Left renal cortex interstitium (tissue), 4 donors: Measurements from ENCODE around the gene ZFP92. TPM values are rescaled to one million over a fixed set of nuclear protein-coding genes. Genes with fewer than 3 reads are reported as not detected.
"Not testable (repeated sequence)": the region's sequence is repeated elsewhere in the genome, so short reads cannot be mapped to it uniquely, and the experiment has no call there.

Experiments
- DNase-seq, 4 donors: peaks; one replicate each; pipeline ENCODE4 v3.0.0-alpha.2; 2013; ENCODE audit warnings: low read depth in 4 of 4, low spot score in 2 of 4, missing footprints in 1 of 4
- polyA plus RNA-seq, 4 donors: library from polyadenylated mRNA; unstranded; fragments of 120-200 nt; gene quantifications; one replicate each; pipeline ENCODE4 v1.2.1, GENCODE V29; 2013; ENCODE audit not compliant: insufficient read length in 4 of 4

Gene ZFP92
- polyA plus RNA-seq, 4 donors: 0.75 to 1.1 (median 0.97) TPM

- DNase-seq: not testable (repeated sequence)
Measured at GRCh38 chrX:153384973-153385372, 26.3 kb upstream of the ZFP92 start.

DNA sequence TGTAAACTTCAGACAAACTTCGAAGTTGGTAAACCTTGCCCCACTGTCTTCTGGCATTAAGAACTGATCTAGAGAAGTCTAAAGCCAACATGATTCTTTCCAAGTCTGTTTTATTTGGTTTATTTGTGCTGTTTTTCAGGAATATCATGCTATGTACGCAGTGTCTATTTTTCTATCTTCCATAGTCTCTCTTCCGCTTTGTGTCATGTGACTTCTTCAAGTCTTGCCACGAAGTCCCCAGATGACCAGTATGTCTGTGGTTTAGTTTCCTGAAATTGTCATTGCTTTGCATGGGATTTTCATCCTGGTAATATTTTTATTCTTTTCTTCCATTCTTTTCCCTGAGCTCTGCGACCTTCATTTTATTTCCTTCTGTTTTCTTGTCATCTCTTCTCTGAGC, 25.2 kb upstream of the ZFP92 start:
- no peak for DNase-seq

DNA sequence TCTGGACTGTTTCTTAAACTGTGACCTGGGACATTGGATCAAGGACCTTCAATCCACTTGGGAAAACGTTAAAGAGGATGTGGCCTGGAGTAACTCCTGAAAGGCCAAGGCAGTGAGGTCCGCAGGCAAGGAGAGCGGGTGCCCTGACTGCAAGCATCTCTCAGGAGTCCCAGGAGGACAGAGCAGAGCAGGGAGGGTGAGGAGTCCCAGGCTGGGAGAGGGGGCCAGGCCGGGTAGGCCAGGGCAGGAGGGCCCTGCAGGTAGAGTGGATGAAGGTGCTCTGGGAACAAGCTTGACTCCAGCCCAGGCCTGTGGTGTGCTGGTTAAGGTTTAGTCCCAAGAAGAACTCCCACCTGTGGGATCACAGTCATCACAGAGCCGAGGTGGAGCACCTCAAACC, 23.9 kb upstream of the ZFP92 start:
- DNase-seq: no peak

DNA sequence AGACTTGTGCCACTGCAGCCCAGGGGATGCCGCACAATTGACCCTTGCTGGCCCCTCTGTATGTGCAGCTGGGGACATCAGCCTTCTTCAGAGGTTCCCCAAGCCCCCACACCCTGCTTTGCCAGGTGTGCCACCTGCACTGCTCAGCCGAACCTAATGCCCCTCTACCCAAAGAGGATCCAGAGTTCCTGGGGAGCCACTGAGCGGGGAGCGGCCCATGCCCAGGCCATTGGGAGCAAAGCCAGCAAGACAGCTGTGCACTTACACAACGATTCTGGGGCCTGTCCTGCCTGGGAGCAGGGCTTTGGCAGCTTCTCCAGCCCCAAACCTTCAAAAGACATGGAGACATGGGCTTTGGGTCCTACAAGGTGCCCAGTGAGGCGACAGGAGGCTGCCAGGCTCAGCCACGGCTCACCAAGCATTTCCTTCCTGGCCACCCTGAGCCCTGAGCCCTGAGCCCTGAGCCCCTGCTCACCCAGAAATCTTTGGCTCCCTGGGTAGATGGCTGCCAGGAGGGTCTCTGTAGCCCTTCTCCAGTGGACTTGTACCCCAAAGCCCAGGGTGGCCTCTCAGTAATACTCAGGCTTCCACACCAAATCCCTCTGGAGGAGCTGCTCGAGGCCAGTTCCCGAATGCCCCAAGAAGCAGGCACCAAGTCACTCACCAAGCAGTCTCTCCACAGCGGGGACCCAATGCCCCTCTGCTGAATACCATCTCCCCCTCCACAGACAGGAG, 23.1 kb upstream of the ZFP92 start:
- no peak for DNase-seq

DNA sequence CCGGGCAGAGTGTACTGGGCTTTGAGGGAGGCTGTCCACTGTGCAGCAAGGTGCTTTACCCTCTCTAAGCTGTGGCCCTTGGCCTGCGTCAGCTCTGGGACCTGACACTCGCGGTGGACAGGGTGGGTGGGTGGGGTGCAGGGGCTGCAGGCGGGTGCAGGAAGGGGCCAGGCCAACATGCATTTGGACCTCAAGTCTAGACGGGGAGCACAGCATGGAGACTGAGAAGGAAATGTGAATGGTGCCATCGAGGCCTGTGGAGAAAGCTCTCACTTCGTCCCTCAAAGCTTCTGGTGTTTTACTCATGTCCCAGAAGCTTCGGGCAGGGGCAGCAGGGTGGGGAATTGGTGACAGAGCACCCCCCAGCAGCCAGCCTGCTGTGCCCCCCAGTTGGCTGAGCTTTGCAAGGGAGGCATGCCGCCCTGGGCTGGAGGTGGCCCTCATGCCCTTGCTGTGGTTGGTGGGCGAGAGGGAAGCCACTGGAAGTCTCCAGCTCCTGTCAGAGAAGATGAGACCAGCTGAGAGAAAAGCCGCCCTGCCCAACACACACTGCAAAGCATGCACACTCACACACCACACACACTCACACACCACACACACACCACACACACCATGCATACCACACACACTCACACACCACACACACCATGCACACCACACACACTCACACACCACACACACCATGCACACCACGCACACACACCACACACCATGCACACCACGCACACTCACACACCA, 22.4 kb upstream of the ZFP92 start:
- DNase-seq: no peak

DNA sequence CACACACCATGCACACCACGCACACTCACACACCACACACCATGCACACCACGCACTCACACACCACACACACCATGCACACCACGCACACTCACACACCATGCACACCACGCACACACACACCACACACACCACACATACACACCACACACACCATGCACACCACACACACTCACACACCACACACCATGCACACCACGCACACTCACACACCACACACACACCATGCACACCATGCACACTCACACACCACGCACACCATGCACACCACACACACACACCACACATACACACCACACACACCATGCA, 21.9 kb upstream of the ZFP92 start:
- DNase-seq: not testable (repeated sequence)

- no peak for DNase-seq
Measured at GRCh38 chrX:153392642-153393321, 18.5 kb upstream of the ZFP92 start.

GRCh38 chrX:153394612-153395011, 16.7 kb upstream of the ZFP92 start:
- DNase-seq: no peak

GRCh38 chrX:153395613-153396319, 15.5 kb upstream of the ZFP92 start:
- DNase-seq: no peak

DNA sequence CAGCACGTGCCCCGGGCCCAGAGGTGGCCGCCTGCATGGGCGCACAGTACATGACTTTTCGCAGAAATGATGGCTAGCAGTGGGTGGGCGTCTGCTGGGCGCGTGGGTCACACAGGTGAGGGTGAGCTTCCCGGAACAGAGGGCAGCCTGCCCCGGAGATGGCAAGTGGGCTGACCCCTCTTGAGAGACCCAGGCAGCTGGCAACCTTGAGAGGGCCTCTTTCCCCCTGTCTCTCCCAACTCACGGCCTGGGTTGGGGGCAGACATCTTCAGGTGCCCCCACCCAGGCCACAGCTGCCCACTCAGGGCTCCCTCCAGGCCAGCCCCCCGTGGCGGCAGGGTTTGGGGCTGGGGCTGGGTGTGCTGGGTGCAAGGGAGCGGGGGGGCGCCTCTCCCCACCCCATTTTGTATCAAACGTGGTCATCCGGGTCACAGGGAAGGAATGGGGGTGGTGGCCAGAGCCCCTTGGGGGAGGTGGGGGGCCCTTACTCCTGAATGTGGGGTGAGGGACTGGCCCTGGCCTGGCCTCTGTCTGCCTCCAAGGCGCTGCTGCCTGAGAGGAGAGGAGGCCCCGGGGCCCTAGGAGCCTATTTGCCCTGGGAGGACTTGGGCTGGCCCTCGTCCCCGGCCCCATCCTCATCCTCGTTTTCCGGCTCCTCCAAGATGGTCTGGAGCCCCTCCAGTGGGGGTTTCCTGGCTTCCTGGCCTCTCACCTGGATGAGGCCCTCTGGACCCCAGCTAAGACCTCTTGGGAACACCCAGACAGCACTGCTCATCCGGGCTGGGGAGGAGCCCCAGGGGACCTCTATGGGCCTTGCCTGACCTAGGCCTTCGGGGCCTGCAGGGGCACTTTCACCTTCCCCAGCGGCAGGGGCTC, 14.7 kb upstream of the ZFP92 start:
- DNase-seq: no peak

DNA sequence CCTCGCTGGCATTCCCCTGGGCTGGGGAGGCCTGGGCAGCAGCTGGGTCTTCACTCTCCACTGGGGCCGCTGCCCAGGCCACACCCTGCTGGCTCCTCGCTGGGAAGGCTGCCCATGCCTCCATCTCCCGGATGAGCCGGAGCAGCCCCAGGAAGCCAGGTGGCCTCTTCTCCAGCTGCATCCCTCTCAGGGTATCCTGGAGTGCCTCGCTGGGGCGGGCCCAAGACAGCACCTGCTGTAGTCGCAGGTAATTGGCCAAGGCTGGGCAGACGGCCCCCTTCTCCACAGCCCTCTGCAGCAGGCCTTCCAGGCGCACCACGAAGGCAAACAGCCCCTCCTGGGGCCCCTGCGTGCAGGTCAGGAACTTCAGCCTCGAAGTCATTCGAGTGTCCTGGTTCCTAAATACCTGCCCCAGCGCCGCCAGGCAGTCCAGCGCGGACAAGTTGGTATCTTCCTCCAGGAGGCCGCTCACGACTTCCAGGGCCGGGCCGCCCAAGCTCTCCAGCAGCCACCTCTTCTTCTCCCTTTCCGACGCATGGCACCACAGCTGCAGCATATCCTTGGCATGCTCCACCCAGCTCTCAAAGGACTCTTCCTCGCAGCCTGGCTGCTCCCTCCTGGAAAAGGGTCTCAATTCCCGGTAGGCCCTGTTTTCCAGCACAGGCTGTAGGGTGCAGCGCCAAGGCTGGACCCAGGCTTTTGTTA, 13.9 kb upstream of the ZFP92 start:
- no peak for DNase-seq

- no peak for DNase-seq
Measured at GRCh38 chrX:153398275-153398960, 12.9 kb upstream of the ZFP92 start.

DNA sequence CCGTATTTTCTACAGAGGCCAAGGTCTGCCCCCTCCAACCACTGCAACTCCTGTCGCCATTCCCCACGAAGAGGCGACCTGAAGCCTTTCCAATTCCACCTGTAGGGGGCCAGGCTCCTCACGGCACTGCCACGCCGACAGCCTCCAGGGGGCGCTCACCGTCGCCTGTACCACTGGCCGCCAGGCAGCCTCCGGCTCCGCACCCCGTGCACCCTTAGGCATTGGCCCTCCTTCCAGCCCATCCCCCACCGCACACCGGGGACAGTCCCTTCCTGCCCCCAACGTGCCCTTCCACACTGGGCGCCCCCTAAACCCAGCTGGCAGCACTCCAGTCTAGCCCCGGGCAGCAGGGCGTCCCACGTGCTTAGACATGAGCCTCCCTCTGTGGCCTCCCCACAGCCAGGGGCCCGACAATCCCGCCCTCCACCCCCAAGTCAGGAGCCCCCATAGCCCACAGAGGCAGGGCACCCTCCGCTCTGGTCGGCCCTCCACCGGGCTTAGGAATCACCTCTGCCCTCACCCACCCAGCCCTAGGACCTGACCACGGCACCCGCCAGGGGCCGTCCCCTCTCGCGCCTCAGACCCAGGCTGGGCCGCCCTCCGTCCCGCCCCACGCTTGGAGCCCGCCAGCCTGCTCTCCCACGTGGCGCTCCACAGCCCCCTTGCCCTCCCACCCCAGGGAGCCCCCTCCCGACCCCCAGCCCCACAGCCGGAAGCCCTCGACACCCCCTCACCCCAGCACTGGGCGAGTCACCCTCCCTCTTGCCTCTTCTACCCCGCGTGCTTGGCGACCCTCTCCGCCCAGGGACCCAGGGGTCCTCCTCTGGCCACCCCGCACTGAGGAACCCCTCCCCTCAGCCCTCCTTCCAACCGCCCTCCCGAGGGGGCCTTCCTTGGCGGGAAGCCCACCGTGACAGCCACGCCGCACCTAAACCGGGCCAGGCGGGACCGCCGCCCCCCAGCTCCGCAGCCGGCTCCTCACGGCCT, 10.8 kb upstream of the ZFP92 start:
- DNase-seq: no peak

DNA sequence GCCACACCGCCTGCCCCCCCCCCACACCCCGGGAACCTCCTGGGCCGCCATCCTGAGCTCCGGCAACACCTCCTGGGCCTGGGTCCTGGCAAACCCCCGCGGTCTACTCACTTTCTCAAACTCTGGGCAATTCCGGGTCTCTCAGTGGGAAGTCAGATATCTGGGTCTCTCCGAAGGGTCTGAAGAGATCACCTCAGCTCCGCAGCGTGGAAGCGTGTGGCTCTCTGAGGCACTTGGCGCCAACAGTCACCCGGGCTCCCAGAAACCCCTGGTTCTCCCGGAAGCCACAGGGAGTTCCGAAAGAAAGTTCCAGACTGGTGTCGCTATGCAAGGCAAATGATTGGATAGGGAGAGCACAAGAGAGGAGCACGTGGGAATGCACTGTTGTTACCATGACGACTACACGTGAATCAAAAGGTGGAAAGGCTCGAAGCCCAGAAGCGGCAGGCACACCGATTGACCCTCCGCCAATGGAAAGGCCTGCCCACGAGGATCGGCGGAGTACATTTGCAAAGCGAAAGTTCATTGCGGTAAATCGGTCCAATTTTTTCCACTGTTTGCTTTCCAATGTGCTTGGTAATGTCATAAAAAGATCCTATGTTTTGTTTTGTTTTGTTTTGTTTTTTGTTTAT, 10.0 kb upstream of the ZFP92 start, which contains the start of gene PNMA6E:
TSS of gene PNMA6E (minus strand) at position 218 of the 632 bp plus-strand sequence. CDS start 2,501 bp downstream, outside the sequence.
- no peak for DNase-seq

- DNase-seq: not testable (repeated sequence)
Measured at GRCh38 chrX:153404333-153404732, 6.9 kb upstream of the ZFP92 start.

- DNase-seq: no peak
Measured at GRCh38 chrX:153405426-153405825, 5.8 kb upstream of the ZFP92 start.

DNA sequence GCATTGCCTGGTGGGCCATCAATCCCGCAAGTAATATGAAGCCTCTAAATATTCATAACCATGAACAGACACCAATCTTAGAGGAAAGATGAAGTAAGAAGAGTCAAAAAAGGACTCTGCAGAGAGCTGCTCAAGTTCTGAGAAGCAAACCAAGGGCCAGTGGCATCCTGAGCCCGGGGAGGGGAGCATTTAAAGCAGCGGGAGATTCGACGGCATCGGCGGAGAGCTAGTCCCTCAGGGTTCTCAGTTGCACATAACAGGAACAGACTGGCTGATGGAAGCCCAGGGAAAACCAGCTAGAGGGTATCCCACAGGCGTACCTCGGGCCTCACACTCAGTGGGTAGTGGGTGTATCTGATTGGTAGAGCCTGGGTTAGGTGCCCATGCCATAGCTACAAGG, 5.3 kb upstream of the ZFP92 start:
- no peak for DNase-seq
